Measurements from ENCODE around the gene NUBP2.
"Not testable (repeated sequence)": the region's sequence is repeated elsewhere in the genome, so short reads cannot be mapped to it uniquely, and the experiment has no call there.

Gene NUBP2

GRCh38 chr16:1791943-1792812 lies 9.4 kb downstream of the NUBP2 start:
- TF ChIP-seq CTCF (IDR thresholded peaks at IDR 0.05; ENCODE audit: low read depth, low read length), result no peak

GRCh38 chr16:1792836-1793577 lies 10.2 kb downstream of the NUBP2 start:
- no peak overlapping the region for H3K4me3 ChIP-seq (ENCODE audit: low read depth, low read length)
- no peak for TF ChIP-seq CTCF (IDR thresholded peaks at IDR 0.05; ENCODE audit: low read depth, low read length)

More at GRCh38 chr16:1791943-1792812, 9.4 kb downstream of the NUBP2 start:
- H3K4me3 ChIP-seq (ENCODE audit: low read depth, low read length), result no peak overlapping the region

- TF ChIP-seq CTCF (IDR thresholded peaks at IDR 0.05; ENCODE audit: low read depth, low read length), result no peak
- no peak within 1 kb of the TSS for H3K4me3 ChIP-seq (ENCODE audit: low read depth, low read length)
Observed at GRCh38 chr16:1793578-1794220, 10.9 kb downstream of the NUBP2 start, which contains the start of gene IGFALS. Gene IGFALS, minus strand, starts transcription at chr16:1793705. Its CDS starts 53 bp downstream, at chr16:1793652.

- TF ChIP-seq CTCF (IDR thresholded peaks at IDR 0.05; ENCODE audit: low read depth, low read length), result no peak
- H3K4me3 ChIP-seq (ENCODE audit: low read depth, low read length), result no peak overlapping the region
Observed at GRCh38 chr16:1794221-1794871, 11.6 kb downstream of the NUBP2 start.

GRCh38 chr16:1794908-1795666 lies 12.3 kb downstream of the NUBP2 start:
- no peak overlapping the region for H3K4me3 ChIP-seq (ENCODE audit: low read depth, low read length)
- TF ChIP-seq CTCF (IDR thresholded peaks at IDR 0.05; ENCODE audit: low read depth, low read length), result no peak

- H3K4me3 ChIP-seq (ENCODE audit: low read depth, low read length), result not testable (repeated sequence)
Observed at GRCh38 chr16:1799263-1799662, 16.5 kb downstream of the NUBP2 start.

GRCh38 chr16:1800701-1801100 lies 17.9 kb downstream of the NUBP2 start:
- TF ChIP-seq CTCF (IDR thresholded peaks at IDR 0.05; ENCODE audit: low read depth, low read length), result no peak
- H3K4me3 ChIP-seq (ENCODE audit: low read depth, low read length), result no peak overlapping the region

Data from WI38 (cell line).